Posterior vena cava (tissue), 2 donors: ENCODE measurements around the gene RNF17. TPM values are rescaled to one million over a fixed set of nuclear protein-coding genes. Genes with fewer than 3 reads are reported as not detected.
A peak's percentile ranks its signal among the peaks of the same experiment; 100 is the strongest.

Experiments used
- DNase-seq: peaks from one replicate; pipeline ENCODE4 v3.0.0-alpha.2; 2020; ENCODE audit warnings: low spot score
- intact Hi-C, 2 donors: fragments of 100-400 bp; cut with DNase I; formaldehyde crosslinking; loops; one replicate each; pipeline versions ENCODE4 v1.14.1 to v1.14.2; 2022 to 2023
- total RNA-seq, 2 donors: library from RNA; stranded (reverse); fragmentation: NEBNext Ultra II Directional; extraction: Animal tissue kit (Norgen Biotek cat#: 25700); gene quantifications; one replicate each; pipeline ENCODE4 v1.2.1, GENCODE V29; 2021
- donor health status: DM: yes; HTN: yes; CAD: no.
- donor health status: DM: yes; HTN: yes; CAD: no.

Gene RNF17
- total RNA-seq, 2 donors from 2014 or later, result 0.14 TPM; not detected in 1

DNA sequence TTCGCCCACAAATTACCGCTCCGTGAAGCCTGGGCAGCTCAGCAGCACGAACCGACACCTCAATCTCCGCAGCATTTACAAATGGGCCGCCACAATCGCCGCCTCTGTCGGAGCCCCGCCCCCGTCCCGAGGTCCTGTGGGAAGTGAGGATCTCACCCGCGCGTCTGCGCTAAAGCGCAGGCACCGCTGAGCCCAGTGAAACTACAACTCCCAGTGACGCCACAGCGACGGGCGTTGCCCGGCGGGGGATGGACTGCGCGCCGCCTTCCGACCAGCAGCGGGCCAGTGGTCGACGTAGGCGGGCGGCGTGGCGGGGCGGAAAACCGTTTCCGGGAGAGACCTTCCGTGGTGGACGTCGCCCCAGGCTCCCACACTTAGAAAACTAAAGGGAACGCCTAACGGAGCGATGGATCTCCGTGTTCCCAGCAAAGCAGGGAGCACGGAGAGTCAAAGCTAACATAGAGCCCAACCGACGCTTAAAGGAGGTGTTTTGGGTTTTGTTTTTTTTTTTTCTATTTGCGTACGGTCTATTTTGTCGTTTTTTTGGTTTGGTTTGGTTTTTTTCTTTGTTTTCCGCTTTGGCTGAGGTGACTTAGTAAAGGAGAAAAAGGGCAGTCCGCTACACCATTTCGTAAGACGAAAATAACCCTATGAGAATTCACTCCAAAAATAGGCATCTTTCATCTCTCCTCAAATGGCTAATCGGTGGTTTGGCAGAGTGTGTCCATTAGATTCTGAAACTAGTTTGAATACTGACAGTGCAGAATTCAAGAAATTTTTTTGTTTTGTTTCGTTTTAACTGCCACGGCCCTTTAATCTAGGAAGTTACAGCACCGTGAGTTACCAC lies 159.0 kb downstream of the RNF17 start:
- intact Hi-C loops, result no loop called here
- peak; percentile 100 for DNase-seq

DNA sequence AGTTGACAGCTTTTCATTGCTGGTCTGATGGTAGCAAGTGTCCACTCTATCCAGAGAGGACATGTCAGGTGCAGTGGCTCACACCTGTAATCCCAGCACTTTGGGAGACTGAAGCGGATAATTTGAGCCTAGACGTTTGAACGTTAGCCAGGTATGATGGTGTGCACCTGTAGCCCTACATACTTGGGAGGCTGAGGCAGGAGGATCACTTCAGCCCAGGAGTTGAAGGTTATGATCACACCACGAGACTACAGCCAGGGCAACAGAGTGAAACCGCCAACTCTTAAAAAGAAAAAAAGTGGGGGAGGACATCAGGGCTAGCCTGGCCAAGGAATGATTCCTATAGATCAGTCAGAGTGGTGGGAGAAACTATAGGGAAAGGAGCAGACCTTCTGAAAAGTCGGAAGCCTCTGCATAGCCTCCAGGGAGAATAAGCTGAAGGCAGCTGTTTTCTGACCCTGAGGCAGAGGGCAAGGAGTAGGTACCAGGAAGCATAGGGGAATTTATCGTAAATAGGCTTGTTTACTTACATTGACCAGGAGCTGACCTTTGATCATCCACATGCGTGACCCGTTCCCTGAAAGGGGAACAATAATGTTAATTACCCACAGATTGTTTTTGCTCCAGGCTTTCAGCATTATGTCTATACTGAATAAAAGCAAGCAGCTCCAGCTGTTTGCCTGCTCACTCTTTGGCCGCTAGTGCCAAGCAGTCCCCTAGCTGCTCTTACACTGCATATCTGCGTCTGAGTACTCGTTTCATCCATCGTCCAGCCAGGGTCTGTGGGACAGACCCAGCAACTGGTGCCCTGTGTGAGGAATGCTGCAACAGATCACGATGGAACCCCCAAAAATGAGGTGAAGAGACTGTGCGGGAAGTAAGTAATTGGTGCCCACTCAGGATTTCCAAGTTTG lies 161.6 kb downstream of the RNF17 start:
- intact Hi-C loops, result no loop called here
- DNase-seq, result no peak

- intact Hi-C loops, result no loop called here
- DNase-seq, result no peak
These were observed 163.9 kb downstream of the RNF17 start for GRCh38 chr13:24927810-24928404.

- intact Hi-C loops, result no loop called here
- DNase-seq, result no peak
These were observed 165.2 kb downstream of the RNF17 start for GRCh38 chr13:24929196-24929595.

Other genes starting within 250 kb of the RNF17 start
- gene ATP12A, start 83.8 kb upstream of the RNF17 start, total RNA-seq, result not detected